Measurements from ENCODE around the gene TSSC4.

DNA sequence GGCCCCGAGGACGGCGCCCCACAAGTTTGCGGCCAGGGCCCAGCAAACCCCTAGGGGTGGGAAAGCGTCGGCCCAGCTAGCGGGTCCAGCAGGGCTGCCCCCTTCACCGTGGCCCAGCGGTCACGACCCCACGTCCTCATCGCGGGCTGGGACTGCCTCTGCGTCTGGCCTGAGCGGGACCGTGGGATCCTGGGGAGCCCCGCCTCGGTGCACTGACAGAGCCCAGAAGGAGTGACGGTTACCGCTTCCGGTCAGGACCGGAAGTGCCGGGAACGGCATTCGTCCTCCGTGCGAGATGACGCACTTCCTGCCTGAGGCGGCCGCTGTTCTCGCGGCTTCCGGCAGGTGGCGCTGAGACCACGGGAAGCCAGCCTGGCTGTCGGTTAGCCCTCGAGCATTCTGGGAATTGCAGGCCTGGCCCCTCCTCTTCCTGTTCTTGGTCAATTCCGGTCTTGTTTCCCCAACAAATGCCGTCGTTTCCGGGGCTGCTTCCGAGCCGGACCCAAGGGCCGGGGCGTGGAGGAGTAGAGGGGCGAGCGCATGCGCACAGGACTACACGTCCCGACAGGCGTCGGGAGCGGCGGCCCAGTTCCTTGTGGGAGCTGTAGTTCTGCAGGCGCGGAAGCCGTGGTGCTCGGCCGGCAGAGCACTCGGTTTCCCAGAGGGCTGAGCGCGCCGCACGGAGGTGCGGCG, at the start of gene TSSC4:
- TF ChIP-seq CTCF (conservative IDR thresholded peaks at IDR 0.05; ENCODE audit: low read length) (peak; percentile 89), EZH2phosphoT487 (IDR thresholded peaks at IDR 0.05; ENCODE audit: borderline replicate concordance, low read depth, low read length) (no peak)

All from OCI-LY7 (cell line).